ENCODE measurements around the gene TMEM128.
"Not testable (repeated sequence)": the region's sequence is repeated elsewhere in the genome, so short reads cannot be mapped to it uniquely, and the experiment has no call there.

TMEM128 gene

DNA sequence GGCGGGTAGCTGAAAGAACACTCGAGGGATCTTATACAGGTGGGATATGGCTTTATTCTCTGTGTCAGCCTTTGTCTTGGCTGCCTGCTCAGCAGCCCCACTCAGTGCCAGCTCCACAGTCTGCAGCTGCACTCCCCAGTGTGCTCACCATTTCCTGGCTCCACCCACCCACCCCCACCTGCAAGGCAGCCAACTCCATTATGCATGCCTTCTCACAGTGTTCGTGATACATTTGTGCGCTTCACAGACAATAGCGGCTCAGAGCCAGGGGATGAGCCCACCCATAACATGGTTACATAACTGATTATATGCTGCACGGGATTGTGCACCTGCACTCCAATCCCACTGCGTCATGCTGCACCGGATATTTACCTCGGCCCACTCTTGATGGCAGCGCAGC lies 8.8 kb upstream of the TMEM128 start:
- no peak for DNase-seq (ENCODE audit: low read depth in 2 of 2, low spot score in 1 of 2)

GRCh38 chr4:4254666-4255065 lies 6.6 kb upstream of the TMEM128 start:
- DNase-seq (ENCODE audit: low read depth in 2 of 2, low spot score in 1 of 2) = no peak

DNA sequence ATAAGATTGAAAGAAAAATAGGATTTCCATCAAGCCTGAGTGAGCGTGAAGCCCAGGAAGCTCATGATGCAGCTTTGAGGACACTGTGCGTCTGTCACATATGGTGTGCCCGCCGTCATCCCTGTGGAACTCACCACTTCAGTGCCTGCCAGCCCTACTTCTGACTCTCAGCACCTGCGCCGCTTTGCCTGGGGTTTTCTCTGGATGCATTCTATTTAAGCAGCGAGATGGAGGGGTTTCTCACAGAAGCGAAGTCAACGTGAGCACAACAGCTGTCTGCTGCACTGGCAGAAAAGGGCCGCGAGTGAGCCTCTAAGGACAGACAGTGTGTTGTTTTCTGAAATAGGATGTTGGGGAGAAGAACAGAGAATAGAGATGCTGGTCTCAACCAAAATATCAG lies 6.2 kb upstream of the TMEM128 start:
- no peak for DNase-seq (ENCODE audit: low read depth in 2 of 2, low spot score in 1 of 2)

DNA sequence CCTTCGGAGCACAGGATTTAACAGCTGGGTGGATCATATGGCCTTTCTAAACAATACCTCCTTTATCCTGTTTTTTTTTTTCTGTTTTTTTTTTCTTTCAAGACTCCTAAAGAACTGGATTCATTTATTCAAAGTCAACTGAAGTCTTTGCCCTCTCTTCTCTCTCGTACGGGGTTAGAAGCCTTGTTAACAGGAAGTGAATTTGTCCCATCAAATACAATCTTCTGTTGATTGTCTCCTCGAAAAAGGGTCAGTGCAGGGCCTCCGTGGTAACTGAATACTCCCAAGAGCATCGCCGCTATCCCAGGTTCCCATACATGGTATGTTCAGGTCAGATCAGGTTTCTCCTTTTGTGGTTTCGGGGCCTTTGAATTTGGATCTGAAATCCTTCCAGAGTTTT lies 1.8 kb upstream of the TMEM128 start:
- DNase-seq (ENCODE audit: low read depth in 2 of 2, low spot score in 1 of 2) = no peak

- DNase-seq (ENCODE audit: low read depth in 2 of 2, low spot score in 1 of 2) = not testable (repeated sequence)
Observed at GRCh38 chr4:4249342-4249741, 1.3 kb upstream of the TMEM128 start.

DNA sequence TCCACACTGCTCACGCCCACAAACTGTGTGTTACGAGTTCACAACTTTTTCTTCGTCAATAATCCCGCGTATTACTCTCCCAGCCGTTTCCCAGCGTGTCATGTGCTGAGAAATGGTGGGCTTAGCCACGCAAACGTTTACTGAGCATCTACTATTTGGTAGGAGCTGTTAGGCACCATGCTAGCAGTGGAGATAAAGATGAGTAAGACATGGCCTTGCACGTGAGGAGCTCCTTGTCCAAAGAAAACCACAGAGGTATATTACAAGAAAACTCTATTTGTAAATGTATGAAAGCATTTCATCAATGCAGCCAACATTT lies 821 bp upstream of the TMEM128 start:
- DNase-seq (ENCODE audit: low read depth in 2 of 2, low spot score in 1 of 2) = no peak

- DNase-seq (ENCODE audit: low read depth in 2 of 2, low spot score in 1 of 2) = no peak
Observed at GRCh38 chr4:4247696-4248028, 361 bp downstream of the TMEM128 start.

- DNase-seq (ENCODE audit: low read depth in 2 of 2, low spot score in 1 of 2) = no peak
Observed at GRCh38 chr4:4245172-4245571, 2.9 kb downstream of the TMEM128 start.

GRCh38 chr4:4239551-4239950 lies 8.5 kb downstream of the TMEM128 start:
- not testable (repeated sequence) for DNase-seq (ENCODE audit: low read depth in 2 of 2, low spot score in 1 of 2)

GRCh38 chr4:4233610-4234009 lies 14.4 kb downstream of the TMEM128 start:
- no peak for DNase-seq (ENCODE audit: low read depth in 2 of 2, low spot score in 1 of 2)

DNA sequence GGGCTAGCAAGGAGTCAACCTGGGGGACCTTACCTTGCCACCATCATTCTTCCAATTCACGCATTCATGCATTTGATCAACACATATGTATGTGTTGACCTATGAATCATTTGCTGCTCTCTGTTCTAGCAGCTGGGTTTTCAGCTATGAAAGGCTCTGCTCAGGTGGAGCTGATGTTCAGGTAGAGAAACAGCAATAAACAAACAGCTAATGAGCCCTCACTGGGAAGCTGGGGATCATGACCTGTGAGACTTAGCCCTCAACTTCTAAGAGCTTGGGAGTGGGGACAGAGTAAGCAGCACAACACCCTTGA lies 19.7 kb downstream of the TMEM128 start:
- no peak for DNase-seq (ENCODE audit: low read depth in 2 of 2, low spot score in 1 of 2)

- DNase-seq (ENCODE audit: low read depth in 2 of 2, low spot score in 1 of 2) = no peak
Observed at GRCh38 chr4:4227510-4228355, 20.3 kb downstream of the TMEM128 start.

GRCh38 chr4:4226606-4227438 lies 21.2 kb downstream of the TMEM128 start, which contains the start of gene OTOP1:
Gene OTOP1, minus strand, starts transcription at chr4:4226929. Its CDS starts 65 bp downstream, at chr4:4226864.
- DNase-seq (ENCODE audit: low read depth in 2 of 2, low spot score in 1 of 2) = no peak

GRCh38 chr4:4225915-4226605 lies 22.0 kb downstream of the TMEM128 start:
- DNase-seq (ENCODE audit: low read depth in 2 of 2, low spot score in 1 of 2) = no peak

DNA sequence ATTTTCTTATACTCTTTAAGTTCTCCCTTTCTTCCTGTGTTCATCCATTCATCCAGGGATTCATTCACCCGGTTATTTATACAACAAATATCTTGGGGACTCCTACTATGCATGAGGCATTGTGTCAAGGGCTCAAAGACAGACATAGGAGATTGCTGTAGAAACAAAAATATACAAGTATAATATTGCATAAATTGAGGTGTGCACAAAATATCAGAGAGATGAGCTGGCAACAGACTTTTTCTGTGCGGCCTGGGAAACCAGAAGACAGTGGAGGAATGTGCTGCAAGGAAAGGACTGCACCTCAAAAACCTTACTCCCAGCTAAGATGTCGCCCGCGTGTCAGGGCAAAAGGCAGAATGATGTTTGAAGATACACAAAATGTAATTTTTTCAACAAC lies 30.9 kb downstream of the TMEM128 start:
- DNase-seq (ENCODE audit: low read depth in 2 of 2, low spot score in 1 of 2) = no peak

DNA sequence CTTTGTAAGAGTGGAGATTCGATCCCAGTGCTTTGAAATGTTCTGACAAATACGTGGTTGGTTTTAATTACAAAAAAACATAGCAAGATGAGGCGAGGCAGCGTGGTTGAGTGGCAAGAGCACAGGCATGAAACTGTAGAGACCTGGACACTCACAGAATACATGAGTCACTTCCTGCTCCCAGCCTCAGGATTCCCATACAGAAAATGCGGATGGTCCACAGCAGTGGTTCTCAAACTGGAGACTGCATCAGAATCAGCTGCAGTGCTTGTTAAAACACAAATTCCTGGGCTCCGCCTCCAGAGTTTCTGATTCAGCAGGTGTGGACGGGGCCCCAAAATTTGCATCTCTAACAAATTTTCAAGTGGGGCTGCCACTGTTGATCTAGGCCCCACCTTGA lies 31.4 kb downstream of the TMEM128 start:
- no peak for DNase-seq (ENCODE audit: low read depth in 2 of 2, low spot score in 1 of 2)

DNA sequence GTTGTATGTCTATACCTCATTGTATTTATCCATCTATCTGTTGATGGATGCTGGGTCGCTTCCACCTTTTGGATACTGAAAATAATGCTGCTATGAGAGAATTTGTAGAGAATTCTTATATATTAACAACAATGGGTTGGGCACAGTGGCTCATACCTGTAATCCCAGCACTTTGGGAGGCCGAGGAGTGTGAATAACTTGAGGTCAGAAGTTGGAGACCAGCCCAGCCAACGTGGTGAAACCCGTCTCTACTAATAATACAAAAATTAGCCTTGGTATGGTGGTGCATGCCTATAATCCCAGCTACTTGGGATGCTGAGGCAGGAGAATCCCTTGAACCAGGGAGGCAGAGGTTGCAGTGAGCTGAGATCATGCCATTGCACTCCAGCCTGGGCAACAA lies 34.3 kb downstream of the TMEM128 start:
- not testable (repeated sequence) for DNase-seq (ENCODE audit: low read depth in 2 of 2, low spot score in 1 of 2)

DNA sequence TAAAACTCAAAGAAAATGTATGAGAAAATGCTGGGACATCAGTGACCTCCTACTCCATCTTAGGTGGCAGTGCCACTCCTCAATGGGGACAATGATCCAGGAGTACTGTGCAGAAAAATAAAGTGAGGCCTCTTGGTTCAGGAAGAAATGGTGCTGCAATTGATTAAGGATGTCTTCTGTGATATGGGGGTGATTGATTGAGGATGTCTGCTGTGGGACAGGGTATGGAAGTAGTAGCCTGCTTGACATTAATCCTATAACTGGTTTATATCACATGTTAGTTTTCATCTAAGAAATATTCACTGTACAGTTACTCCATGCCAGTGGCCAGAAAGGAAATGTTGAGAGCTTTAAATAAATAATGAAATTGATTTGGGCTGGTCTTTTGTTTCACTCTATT lies 41.8 kb downstream of the TMEM128 start:
- no peak for DNase-seq (ENCODE audit: low read depth in 2 of 2, low spot score in 1 of 2)

DNA sequence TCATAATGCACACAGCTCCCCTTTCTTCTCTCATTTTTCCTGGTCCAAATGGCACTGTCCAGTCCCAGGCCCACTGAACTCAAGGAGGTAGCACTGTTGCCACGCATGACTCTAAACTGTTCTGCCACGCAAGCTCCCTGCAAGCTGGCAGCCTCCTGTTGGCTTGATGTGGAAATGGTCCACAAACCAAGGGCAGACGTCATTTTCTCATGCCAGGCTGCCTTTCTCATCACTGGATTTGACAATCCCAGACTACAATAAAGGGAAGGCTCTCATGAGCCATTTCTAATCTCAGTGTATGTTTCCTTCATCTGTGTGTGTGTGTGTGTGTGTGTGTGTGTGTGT lies 43.6 kb downstream of the TMEM128 start:
- DNase-seq (ENCODE audit: low read depth in 2 of 2, low spot score in 1 of 2) = no peak

DNA sequence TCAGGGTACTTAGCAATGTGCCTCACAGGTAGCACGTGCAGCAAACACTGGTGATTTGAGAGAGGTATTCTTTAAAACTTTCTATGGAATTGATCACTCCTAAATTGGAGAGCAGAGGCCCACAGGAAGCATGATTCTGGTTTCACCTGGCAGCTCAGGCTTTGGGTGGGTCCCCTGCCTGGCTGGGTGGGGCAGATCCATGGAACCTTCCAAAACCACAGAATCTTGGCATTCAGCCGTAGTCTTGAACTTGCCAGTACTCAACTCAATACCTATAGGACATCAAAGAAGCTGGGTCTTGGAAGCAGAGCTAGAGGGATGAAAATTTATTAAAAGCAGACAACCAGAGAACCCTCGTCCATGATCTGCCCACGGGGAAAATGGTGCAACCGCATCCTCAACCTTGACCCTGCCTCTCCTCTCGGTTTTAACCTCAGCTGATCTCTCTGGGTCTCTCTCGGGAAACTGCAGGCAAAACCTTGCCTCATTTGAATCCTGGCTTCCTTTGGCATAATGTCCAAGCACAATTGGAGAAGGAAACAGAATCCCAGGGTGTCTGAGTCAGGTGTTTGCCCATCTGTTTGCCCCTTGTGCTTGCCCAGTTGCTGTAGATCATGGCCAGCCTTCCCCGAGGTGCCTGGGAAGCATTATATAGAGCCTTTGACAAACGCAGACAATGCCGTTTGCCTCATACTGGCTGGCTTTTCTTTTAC lies 44.2 kb downstream of the TMEM128 start:
- DNase-seq (ENCODE audit: low read depth in 2 of 2, low spot score in 1 of 2) = no peak

- no peak for DNase-seq (ENCODE audit: low read depth in 2 of 2, low spot score in 1 of 2)
Observed at GRCh38 chr4:4202510-4202909, 45.5 kb downstream of the TMEM128 start.

DNA sequence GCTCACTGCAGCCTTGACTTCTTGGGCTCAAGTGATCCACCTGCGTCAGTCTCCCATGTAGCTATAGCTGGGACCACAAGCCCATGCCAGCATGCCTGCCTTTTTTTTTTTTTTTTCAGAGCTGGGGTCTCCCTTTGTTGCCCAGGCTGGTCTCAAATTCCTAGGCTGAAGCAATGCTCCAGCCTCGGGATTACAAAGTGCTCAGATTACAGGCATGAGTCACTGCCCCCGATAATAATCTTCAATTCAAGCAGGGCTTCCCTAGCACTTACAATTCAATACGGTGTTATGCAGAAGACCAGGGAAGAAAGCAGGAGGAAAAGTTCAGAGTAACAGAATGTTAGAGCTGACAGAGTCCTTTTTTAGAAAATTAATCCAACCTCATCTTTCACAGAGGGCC lies 47.4 kb downstream of the TMEM128 start:
- no peak for DNase-seq (ENCODE audit: low read depth in 2 of 2, low spot score in 1 of 2)

Measured in stimulated activated CD8-positive, alpha-beta memory T cell treated with anti-CD3 and anti-CD28 coated beads, Interleukin-4, amount 100 ng/mL, for 4 hours (primary cell).